HEK293 (cell line): Measurements from ENCODE around the gene TRIP4.

Experiments
- TCF7L2 ChIP-seq: IDR thresholded peaks from 2 replicates; pipeline ENCODE4 v1.6.1; 2011; ENCODE audit warnings: low read depth, mild to moderate bottlenecking, inconsistent platforms, low read length, moderate library complexity, borderline replicate concordance
- ZBTB20 ChIP-seq: fragments of 450-650 bp; formaldehyde crosslinking; IDR thresholded peaks from 2 replicates; pipeline ENCODE4 v1.5.1; 2016; ENCODE audit warnings: missing biosample characterization, missing genetic modification characterization
- ZXDB ChIP-seq: fragments of 450-650 bp; formaldehyde crosslinking; IDR thresholded peaks from 2 replicates; pipeline ENCODE4 v1.5.1; 2016; ENCODE audit warnings: missing biosample characterization, missing genetic modification characterization

DNA sequence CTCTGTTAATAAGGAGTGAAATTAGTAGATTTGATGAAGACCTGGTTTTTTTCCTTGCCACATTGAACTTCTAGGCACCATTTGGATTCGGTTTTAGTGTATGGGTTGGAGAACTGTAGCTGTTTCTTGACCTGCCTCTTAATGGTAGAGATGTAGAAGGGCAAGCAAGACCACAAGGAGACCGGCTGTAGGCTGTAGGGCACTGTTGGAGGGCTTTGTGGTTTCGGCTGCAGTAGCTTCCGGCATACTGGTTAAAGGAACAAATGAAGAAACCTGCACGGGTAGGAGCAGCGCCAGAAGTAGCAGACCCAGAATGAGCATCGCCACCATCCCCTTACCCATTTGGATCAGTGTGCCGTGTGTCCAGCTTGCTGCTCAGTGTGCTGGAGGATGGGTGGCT lies 14.3 kb upstream of the TRIP4 start:
- TF ChIP-seq ZBTB20 (tag by site-specific recombination), result no peak
- no peak for TF ChIP-seq ZXDB (tag by site-specific recombination)
- TF ChIP-seq TCF7L2, result no peak
